Stimulated activated CD8-positive, alpha-beta memory T cell treated with anti-CD3 and anti-CD28 coated beads, Interleukin-4, amount 100 ng/mL, for 4 hours (primary cell): Measurements from ENCODE around the gene USH1G.
"Not testable (repeated sequence)": the region's sequence is repeated elsewhere in the genome, so short reads cannot be mapped to it uniquely, and the experiment has no call there.

ENCODE experiments used
- DNase-seq, 2 donors: peaks; one replicate each; pipeline ENCODE4 v3.0.0-alpha.2; 2020; ENCODE audit warnings: low read depth in 2 of 2, low spot score in 1 of 2

The USH1G gene

DNA sequence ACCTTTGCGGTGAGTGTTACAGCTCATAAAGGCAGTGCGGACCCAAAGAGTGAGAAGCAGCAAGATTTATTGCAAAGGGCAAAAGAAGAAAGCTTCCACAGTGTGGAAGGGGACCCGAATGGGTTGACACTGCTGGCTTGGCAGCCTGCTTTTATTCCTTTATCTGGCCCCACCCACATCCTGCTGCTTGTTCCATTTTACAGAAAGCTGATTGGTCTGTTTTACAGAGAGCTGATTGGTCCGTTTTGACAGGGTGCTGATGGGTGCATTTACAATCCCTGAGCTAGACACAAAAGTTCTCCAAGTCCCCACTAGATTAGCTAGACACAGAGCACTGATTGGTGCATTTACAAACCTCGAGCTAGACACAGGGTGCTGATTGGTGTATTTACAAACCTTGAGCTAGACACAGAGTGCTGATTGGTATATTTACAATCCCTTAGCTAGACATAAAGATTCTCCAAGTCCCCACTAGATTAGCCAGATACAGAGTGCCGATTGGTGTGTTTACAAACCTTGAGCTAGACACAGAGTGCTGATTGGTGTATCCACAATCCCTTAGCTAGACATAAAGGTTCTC lies 16.8 kb downstream of the USH1G start:
- not testable (repeated sequence) for DNase-seq

GRCh38 chr17:74904687-74905409 lies 18.2 kb downstream of the USH1G start:
- DNase-seq, result no peak

DNA sequence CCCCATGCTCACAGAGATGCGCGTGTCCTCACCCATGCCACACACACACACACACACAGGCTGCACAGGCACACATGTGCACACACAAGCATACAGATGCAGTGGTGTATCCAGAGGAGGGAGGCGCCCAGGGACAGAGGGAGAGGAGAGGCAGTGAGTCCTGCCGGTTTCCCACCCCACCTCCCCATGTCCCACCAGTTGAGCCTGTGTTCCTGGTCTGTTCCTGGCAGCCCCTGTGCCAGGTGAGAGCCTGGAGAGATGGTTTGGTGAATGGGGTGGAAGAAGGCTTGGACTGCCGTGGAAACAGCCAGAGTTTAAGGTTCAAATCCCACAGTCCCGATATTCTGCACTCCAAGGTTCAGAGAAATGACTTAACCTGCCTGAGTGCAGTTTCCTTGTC lies 19.4 kb downstream of the USH1G start:
- no peak for DNase-seq

GRCh38 chr17:74903034-74903433 lies 20.0 kb downstream of the USH1G start:
- DNase-seq, result no peak

DNA sequence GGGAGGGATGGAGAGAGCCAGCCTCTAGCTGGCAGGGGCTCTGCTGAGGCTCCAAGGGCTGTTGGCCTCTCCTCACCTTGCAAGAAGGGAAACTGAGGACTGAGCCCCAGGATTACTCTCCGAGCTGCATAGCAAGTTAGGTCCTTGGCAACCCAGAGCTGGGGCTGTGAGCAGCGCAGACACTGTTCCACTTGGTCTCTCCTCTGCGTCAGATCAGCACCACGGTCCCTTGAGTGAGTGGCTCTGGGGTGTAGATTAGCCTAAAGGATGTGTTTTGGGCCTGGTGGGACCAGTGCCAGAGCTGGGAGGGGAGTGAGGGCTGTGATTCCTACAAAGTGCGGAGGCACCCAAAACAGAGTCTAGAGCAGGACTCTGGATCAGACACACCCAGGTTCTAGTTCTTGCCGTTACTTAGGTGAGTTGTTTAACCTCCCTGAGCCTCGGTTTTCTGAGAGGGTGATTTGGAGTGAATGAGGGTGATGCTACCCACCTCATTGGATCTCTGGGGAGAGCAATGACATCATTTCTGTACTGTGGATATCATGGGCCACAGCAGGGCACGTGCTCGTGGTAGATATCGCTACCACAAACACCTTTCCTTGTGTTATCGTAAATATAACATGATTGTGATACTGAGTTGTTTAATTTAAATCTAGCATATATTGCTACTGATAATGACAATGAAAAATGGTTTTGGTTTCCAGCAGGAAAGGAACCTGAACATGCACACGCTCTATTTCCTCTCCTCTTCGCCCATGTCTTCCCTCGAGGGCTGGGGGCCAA lies 21.5 kb downstream of the USH1G start:
- no peak for DNase-seq

GRCh38 chr17:74900208-74900607 lies 22.8 kb downstream of the USH1G start:
- DNase-seq, result no peak

DNA sequence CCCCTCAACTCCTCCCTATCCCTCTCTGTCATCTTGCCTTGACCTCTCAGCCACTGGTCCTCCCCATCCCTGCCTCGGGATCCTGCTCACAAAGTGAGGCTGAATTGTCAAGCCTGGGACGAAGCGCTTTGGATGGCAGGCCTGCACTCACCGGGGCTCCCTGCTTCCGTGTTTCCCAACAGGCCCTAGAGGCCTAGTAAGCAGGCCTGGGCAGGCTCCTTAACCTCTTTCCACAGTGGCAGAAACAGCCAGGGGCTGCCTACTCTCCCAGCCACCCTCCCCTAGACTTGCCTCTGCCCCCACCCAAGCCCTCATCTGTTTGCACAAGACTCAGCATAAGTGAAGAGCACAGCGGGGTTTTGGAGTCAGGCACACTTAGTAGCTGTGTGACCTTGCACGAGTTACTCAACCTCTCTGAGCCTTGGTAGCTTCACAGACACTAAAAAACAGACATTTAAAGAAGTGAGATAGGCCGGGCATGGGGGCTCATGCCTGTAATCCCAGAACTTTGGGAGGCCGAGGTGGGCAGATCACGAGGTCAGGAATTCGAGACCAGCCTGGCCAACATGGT lies 24.6 kb downstream of the USH1G start:
- no peak for DNase-seq

DNA sequence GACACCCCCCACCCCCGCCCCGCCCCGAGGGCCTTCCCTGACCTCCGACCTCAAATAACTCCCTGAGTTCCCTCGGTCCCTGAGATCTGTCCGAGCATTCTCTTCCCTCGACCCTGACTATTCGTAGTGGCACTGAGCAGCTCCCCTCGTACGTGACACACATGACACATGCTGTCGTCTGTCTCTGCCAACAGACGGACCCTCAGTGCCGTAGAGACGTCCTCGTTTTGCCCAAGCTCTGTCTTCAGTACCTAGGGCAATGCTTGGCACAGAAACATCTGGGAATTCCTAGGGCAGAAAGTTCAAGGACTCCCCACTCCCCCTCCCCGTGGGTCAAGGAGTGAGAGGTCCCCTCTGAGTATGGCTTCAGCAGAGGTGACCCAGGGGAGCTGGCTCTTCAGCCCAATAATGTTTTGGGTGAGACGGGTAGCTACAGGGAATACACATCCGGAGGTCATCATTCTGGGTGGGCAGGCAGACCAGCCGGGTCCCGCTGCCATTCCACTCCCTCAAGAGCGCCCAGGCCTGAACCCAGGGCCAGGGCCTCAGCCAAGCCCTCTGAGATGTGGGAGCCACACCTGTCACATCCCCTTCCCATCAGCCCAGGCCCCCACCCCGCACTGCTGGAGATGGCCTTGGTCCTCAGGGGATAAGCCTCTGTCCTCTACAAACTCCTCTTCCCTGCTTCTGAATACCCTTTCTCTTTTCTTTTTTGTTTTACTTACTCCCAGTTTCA lies 29.0 kb downstream of the USH1G start:
- no peak for DNase-seq

DNA sequence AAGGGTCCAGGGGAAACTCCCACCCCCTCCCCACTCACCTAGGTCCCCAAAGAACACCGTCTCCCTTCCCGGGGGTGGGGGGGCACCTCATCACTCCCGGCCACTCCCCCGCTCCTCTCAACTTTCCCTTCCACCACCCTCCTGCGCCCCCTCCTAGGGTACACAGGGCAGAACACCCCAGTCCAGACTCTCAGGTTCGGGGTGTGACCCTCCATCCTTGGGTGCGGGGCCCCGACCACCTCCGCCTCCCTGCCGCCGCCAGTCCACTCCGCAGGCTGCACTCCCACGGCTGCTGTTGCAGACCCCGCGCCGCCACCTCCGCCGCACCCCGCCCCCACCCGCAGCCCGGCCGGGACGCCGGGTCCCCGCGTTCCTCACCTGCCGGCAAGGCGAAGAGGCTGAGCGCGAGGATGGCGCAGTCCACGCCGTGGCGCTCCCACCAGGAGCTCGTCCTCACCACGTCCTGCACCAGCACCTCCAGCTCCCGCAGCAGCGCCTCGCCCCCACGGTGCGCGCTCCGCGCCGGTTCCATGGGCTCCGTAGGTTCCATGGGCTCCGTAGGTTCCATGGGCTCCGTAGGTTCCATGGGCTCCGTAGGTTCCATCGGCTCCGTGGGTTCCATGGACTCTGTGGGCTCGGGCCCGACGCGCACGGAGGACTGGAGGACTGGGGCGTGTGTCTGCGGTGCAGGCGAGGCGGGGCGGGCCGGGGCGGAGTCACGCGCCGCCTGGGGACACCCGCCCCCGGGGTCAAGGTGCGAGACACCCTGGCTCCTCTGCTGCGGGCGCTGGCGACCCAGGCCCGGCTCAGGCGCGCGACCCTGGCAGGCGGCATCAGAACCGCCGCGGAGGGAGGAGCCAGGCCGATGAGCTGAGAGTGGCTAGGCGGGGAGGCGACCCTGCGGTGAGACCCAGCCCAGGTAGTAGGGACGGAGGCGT lies 29.8 kb downstream of the USH1G start, which contains the start of gene FADS6:
Gene FADS6, minus strand, starts transcription at position 660 of the 938 bp plus-strand sequence. Its CDS starts 38 bp downstream, at position 622.
- no peak for DNase-seq

DNA sequence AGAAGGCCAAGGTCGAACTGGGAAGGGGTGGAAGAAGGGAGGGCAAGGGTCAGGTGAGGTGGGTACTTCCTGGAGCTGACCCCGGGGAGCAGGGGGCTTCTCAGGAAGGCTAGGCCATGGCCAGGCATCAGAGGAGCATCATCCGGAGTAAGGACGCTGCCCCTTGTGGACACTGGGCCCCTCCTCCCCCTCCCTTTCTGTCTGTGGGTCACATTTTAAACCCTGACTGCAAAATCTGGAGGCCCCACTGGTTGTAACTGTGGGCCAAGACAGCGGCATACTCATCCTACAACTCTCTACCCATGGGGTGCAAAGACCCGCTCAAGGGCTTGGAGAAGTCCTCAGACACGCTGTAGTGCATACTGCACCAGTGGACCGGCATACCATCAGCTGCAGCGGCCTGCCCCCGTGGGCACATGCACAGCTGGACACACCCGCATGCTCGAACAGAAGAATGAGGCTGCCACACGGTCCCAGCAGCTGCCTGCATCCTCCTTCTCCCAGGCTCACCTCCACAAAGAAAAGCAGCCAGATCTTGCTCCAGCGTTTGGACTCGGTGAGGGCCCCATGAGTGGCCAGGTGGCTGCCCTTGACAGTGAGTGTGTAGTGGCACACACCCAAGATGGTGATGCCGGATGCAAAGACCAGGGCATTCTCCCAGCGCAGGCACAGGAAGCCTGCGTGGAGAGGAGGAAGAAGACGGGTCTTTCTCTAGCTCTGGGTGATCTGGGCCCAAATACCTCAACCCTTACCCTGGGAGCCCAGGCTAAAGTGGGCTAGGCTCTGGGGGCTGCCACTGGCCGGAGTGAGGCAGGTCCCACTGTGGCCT lies 30.8 kb downstream of the USH1G start:
- DNase-seq, result no peak

DNA sequence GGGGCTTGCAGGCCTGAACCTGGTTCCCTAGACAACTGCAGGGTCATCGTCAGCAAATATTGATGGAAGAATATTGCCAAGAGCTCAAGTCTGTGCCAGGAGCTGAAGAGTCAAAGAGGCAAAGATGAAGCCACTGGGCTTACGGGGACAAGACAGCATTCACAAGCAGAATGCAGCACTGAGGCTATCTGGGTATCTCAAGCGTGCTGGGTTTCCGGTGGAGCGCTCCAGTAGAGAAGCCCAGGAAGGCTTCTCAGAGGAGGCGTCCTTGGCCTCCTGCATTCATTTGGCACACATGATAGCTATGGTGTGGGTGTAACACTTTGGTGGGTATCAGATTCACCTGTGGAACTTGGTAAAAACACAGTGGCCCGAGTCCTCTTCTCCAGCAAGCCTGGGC lies 32.5 kb downstream of the USH1G start:
- no peak for DNase-seq

DNA sequence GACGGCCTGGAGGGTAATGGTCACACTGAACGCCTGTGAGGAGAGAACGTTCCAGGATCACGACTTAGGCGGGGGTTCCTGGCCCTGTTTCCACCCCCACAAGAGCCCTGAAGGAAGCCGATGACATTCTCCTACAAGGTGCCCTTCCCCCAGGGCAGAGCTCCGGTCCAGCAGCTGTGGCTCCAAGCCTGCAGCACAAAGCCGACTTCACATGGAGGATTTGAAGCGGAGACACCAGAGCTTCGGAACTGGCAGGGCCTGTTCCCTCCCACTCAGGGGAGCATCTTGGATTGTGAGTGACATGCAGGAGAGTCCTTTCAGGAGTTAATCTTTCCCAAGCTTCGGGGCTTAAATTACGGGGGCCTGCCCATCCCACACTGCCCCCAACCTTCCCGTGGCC lies 34.6 kb downstream of the USH1G start:
- no peak for DNase-seq

- DNase-seq, result no peak
Measured at GRCh38 chr17:74883241-74883745, 39.8 kb downstream of the USH1G start.

GRCh38 chr17:74882517-74883240 lies 40.4 kb downstream of the USH1G start:
- DNase-seq, result no peak

DNA sequence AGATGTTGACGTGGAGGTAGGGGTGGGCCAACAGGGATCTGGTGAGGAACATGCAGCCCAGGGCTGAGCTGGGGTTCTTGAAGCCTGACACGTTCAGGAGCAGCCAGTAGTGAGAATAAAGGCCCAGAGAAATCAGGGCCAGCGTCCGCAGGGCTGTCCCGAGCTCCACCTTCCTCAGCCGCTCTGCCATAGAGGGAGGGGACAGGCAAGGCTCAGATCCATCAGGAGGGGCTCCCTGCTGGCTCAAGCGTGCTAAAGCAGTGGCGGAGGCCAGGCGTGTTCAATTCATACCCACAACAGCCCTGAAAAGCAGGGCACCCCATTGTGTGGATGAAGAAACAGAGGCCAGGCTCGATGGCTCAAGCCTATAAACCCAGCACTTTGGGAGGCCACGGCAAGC lies 42.0 kb downstream of the USH1G start:
- DNase-seq, result no peak

GRCh38 chr17:74879308-74879707 lies 43.7 kb downstream of the USH1G start:
- no peak for DNase-seq

DNA sequence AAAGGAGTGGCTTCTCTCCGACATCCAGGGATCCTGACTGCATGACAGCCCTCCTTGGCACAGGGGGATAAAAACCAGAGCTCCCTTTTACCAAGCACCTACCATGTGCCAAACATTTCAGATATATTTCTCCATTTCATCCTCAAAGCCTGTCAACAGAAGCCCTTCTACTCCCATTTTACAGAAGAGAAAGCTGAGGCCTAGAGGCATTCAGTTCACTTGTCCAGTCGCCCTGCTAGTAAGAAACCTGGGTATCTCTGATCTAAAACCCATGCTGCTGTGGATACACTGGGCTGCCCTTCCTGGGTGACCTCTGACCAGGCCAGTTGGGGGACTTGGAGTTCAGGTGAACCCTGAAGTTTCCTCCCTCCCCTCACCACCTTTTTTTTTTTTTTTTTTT lies 44.4 kb downstream of the USH1G start:
- DNase-seq, result no peak
